SK-N-SH (cell line): ENCODE data around the gene CACNA1H. TPM values are rescaled to one million over a fixed set of nuclear protein-coding genes. Genes with fewer than 3 reads are reported as not detected.

ENCODE experiments used
- CTCF ChIA-PET: fragments of 300-600, 350-600 bp; formaldehyde crosslinking; extraction: SDS; loops from one replicate; lab custom pipeline; 2021; lab: Yijun Ruan, JAX
- POLR2A ChIA-PET: fragments of 350-600 bp; sonication (Branson Sonifier 250); formaldehyde crosslinking; extraction: SDS; loops from one replicate; lab custom pipeline; 2020; ENCODE audit warnings: antibody characterized with exemption, inconsistent platforms; lab: Yijun Ruan, JAX
- DNase-seq: peaks from one replicate; pipeline ENCODE4 v3.0.0; 2012
- H2AFZ ChIP-seq: fragments of 200-600 bp; sonication (generic); 2 replicates; pipeline ENCODE4 v1.8.1; 2016; ENCODE audit warnings: antibody characterized with exemption, mild to moderate bottlenecking, low read depth
- H3F3A ChIP-seq: fragments of 200-600 bp; sonication (generic); replicated peaks from 2 replicates; pipeline ENCODE3; 2016; ENCODE audit warnings: antibody characterized with exemption, mild to moderate bottlenecking; ENCODE audit not compliant: insufficient read depth
- H3K27ac ChIP-seq, 2 experiments: fragments of 200-500 bp in 1 of 2; fragments of 200-600 bp in 1 of 2; sonication (Bioruptor generic) in 1 of 2; sonication (generic), shearing (Covaris generic) in 1 of 2; 2 replicates each; pipeline versions ENCODE4 v1.5.1 to v1.6.1; 2014 to 2016; ENCODE audit warnings: low read depth in 2 of 2, inconsistent platforms in 1 of 2, low read length in 1 of 2, mild to moderate bottlenecking in 1 of 2, mixed read lengths in 1 of 2
- H3K27me3 ChIP-seq: fragments of 200-600 bp; sonication (generic), shearing (Covaris generic); 2 replicates; pipeline ENCODE4 v1.6.1; 2016; ENCODE audit warnings: mixed run types; ENCODE audit not compliant: insufficient read depth
- H3K36me3 ChIP-seq, 2 experiments: fragments of 200-500 bp in 1 of 2; fragments of 200-600 bp in 1 of 2; sonication (Bioruptor generic) in 1 of 2; sonication (generic) in 1 of 2; replicated peaks in 1 of 2; 2 replicates each; pipeline versions ENCODE3 to v1.5.1; 2014 to 2016; ENCODE audit warnings: low read length in 1 of 2, mild to moderate bottlenecking in 1 of 2; ENCODE audit not compliant: insufficient read depth in 2 of 2, control insufficient read depth in 1 of 2
- H3K4me1 ChIP-seq, 2 experiments: fragments of 200-500 bp in 1 of 2; fragments of 200-600 bp in 1 of 2; sonication (Bioruptor generic) in 1 of 2; sonication (generic), shearing (Covaris generic) in 1 of 2; 2 replicates each; pipeline versions ENCODE4 v1.5.1 to v1.6.1; 2014 to 2016; ENCODE audit warnings: low read depth in 1 of 2, low read length in 1 of 2, mixed run types in 1 of 2; ENCODE audit not compliant: insufficient read depth in 2 of 2, control insufficient read depth in 1 of 2
- H3K4me2 ChIP-seq: fragments of 200-600 bp; sonication (generic), shearing (Covaris generic); 2 replicates; pipeline ENCODE4 v1.6.1; 2017; ENCODE audit warnings: mixed run types
- H3K4me3 ChIP-seq, 2 experiments: fragments of 200-500 bp in 1 of 2; fragments of 200-600 bp in 1 of 2; sonication (Bioruptor generic) in 1 of 2; sonication (generic), shearing (Covaris generic) in 1 of 2; 2 replicates each; pipeline versions ENCODE4 v1.5.1 to v1.8.1; 2014 to 2016; ENCODE audit warnings: low read depth in 2 of 2, inconsistent platforms in 1 of 2, low read length in 1 of 2, mild to moderate bottlenecking in 1 of 2, mixed read lengths in 1 of 2, moderate library complexity in 1 of 2
- H3K79me2 ChIP-seq: fragments of 200-600 bp; sonication (generic); 2 replicates; pipeline ENCODE4 v1.8.1; 2017; ENCODE audit warnings: mild to moderate bottlenecking; ENCODE audit not compliant: insufficient read depth
- H3K9ac ChIP-seq: fragments of 200-600 bp; sonication (generic); 2 replicates; pipeline ENCODE4 v1.6.1; 2017; ENCODE audit warnings: mixed run types
- H3K9me2 ChIP-seq: fragments of 200-600 bp; sonication (generic); 2 replicates; pipeline ENCODE4 v1.6.1; 2017; ENCODE audit warnings: mixed run types
- H3K9me3 ChIP-seq: fragments of 200-600 bp; sonication (generic); 2 replicates; pipeline ENCODE4 v1.6.1; 2017; ENCODE audit warnings: mixed run types, mild to moderate bottlenecking, moderate library complexity
- H4K20me1 ChIP-seq: fragments of 200-600 bp; sonication (generic); 2 replicates; pipeline ENCODE4 v1.6.1; 2017; ENCODE audit warnings: mild to moderate bottlenecking, mixed run types; ENCODE audit not compliant: insufficient read depth
- CHD2 ChIP-seq: fragments of 150-350 bp; IDR thresholded peaks from 2 replicates; pipeline ENCODE4 v1.6.1; 2018; ENCODE audit warnings: low read length; ENCODE audit not compliant: partially characterized antibody
- ELF1 ChIP-seq: IDR thresholded peaks from 2 replicates; pipeline ENCODE4 v1.4.0; 2012
- EP300 ChIP-seq, 2 experiments: IDR thresholded peaks; 2 replicates each; pipeline versions ENCODE4 v1.4.0 to v1.6.1; 2012; ENCODE audit warnings: borderline replicate concordance in 1 of 2, low read depth in 1 of 2, low read length in 1 of 2
- EZH2phosphoT487 ChIP-seq: fragments of 200-600 bp; sonication (generic); IDR thresholded peaks from 2 replicates; pipeline ENCODE4 v1.6.1; 2017; ENCODE audit warnings: low read depth, mixed run types, mild to moderate bottlenecking, antibody characterized with exemption, moderate library complexity, borderline replicate concordance
- FOXJ3 ChIP-seq: sonication (generic); formaldehyde crosslinking; IDR thresholded peaks from 2 replicates; pipeline ENCODE4 v1.5.1; 2020; ENCODE audit warnings: mild to moderate bottlenecking, missing genetic modification reagents
- GATA2 ChIP-seq: sonication (generic); formaldehyde crosslinking; IDR thresholded peaks from 2 replicates; pipeline ENCODE4 v1.5.0; 2020; ENCODE audit warnings: mild to moderate bottlenecking, missing genetic modification reagents
- MEF2A ChIP-seq: IDR thresholded peaks from 2 replicates; pipeline ENCODE4 v1.4.0; 2012; ENCODE audit warnings: low read depth, borderline replicate concordance
- MXI1 ChIP-seq: IDR thresholded peaks from 2 replicates; pipeline ENCODE4 v1.6.1; 2012; ENCODE audit warnings: mild to moderate bottlenecking, low read depth, low read length, improper control_type of control experiment
- NFIC ChIP-seq: IDR thresholded peaks from 2 replicates; pipeline ENCODE4 v1.4.0; 2012; ENCODE audit warnings: borderline replicate concordance
- RAD21 ChIP-seq: IDR thresholded peaks from 2 replicates; pipeline ENCODE4 v1.6.1; 2012; ENCODE audit warnings: mild to moderate bottlenecking, low read length
- RCOR1 ChIP-seq: fragments of 150-350 bp; IDR thresholded peaks from 2 replicates; pipeline ENCODE4 v1.6.1; 2017; ENCODE audit warnings: antibody characterized with exemption, low read length
- RXRA ChIP-seq: IDR thresholded peaks from 2 replicates; pipeline ENCODE4 v1.4.0; 2012; ENCODE audit warnings: low read depth, mild to moderate bottlenecking, borderline replicate concordance
- SIN3A ChIP-seq: IDR thresholded peaks from 2 replicates; pipeline ENCODE4 v1.6.1; 2012; ENCODE audit warnings: low read depth, mild to moderate bottlenecking, low read length, moderate library complexity, borderline replicate concordance
- SMC3 ChIP-seq: IDR thresholded peaks from 2 replicates; pipeline ENCODE4 v1.6.1; 2012; ENCODE audit warnings: low read depth, low read length, improper control_type of control experiment
- TAF1 ChIP-seq: IDR thresholded peaks from 2 replicates; pipeline ENCODE4 v1.6.1; 2012; ENCODE audit warnings: low read depth, mild to moderate bottlenecking, low read length, moderate library complexity, borderline replicate concordance
- WGBS: methylation state at CpG from one replicate; pipeline ENCODE4 v1.1.6; 2017; ENCODE audit warnings: low lambda C conversion rate; 5-methylcytosine and 5-hydroxymethylcytosine counted together
- polyA plus RNA-seq, 3 experiments: library from polyadenylated mRNA; depleted of rRNA; stranded (reverse); fragments of >200 nt; gene quantifications; 2 replicates each; pipeline ENCODE4 v1.2.3, GENCODE V29; 2012
- TF ChIP-seq, protein P1 (sequence below): IDR thresholded peaks from 2 replicates; pipeline ENCODE4 v1.4.0; 2012; ENCODE audit warnings: low read depth, borderline replicate concordance

CACNA1H gene
- polyA plus RNA-seq, 1 of the 3 experiments (the other 2 are of a cell fraction): not detected

DNA sequence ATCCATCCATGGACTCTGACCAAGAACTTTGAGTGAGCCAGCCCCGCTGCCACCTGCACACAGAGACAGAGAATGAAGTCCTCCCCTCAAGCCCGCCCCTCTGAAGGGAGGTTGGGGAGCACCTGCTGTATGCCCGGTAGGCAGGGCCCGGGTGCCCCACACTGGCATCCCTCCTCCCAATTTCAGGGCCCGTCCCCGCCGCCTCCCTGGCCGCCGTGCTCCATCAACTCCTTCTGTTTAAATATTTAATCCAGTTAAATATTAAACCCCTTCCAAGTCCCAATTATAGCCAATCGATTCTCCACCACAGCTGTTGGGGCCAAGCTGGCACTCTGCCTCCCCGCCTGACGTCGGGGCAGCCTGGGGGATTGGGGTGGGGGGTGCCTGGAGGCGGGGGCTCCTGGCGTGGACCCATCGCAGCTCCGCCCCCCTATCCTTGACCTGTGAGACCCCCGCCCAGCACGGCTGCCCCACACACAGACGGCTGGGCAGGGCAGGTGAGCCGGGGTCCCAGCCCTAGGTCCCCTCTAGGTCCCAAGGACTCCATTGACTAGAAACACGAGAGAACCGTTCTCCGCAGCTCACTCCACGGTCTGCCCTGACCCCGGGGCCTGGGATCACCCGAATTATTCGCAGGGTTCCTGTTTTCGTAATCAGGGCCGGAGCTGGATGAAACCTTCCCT is 18.0 kb upstream of the CACNA1H start:
- no peaks in the 10 kb centered on the region for H4K20me1 ChIP-seq
- no peaks in the 10 kb centered on the region for H3K36me3 ChIP-seq
- CTCF ChIA-PET: interaction anchor here (0.7 kb wide), 1 partner anchor 9 kb away, joined by 3 read pairs; no protein-coding TSS in a partner anchor
- no peaks in the 10 kb centered on the region for H3K9me3 ChIP-seq
- no peak overlapping the region for H2AFZ ChIP-seq
- peaks cover 64% of the 10 kb centered on the region for H3K27me3 ChIP-seq
- no peak overlapping the region for H3K4me3 ChIP-seq
- H3K4me1 ChIP-seq: no peaks in the 10 kb centered on the region
- no peak overlapping the region for H3K27ac ChIP-seq
- no peak for TF ChIP-seq GATA2 (CRISPR knock-in tag)
- TF ChIP-seq SMC3: no peak
- no peak for TF ChIP-seq ELF1
- no peak for TF ChIP-seq EZH2phosphoT487
- TF ChIP-seq, all 33 proteins: peak for 0
- Histone ChIP-seq H3K4me2 (no peak overlapping the region), H3K9me2 (no peaks in the 10 kb centered on the region), H3K79me2 (no peaks in the 10 kb centered on the region), H3F3A (no peaks in the 10 kb centered on the region), H3K9ac (no peak overlapping the region)
- WGBS: 21% methylated on average over 16 of the region's 30 CpGs
- no peak for DNase-seq
- POLR2A ChIA-PET: no interaction called here

DNA sequence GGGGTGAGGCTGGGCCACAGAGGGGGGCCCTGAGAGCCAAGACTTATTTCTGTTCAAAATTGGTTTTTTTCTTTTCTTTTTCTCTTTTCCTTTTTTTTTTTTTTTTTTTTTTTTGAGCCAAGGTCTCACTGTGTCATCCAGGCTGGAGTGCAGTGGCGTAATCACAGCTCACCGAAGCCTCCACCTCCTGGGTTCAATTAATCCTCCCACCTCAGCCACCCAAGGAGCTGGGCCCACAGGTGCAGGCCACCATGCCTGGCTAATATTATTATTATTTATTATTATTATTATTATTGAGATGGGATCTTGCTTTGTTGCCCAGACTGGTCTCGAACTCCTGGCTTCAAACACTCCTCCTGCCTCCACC is 17.5 kb upstream of the CACNA1H start:
- H3K4me1 ChIP-seq: no peaks in the 10 kb centered on the region
- no peaks in the 10 kb centered on the region for H3K9me2 ChIP-seq
- POLR2A ChIA-PET: no interaction called here
- TF ChIP-seq RCOR1 (no peak), MEF2A (no peak), RXRA (no peak), RAD21 (no peak), CHD2 (no peak), NFIC (no peak), EP300 (IDR thresholded peaks at IDR 0.05; ENCODE audit: borderline replicate concordance in 1 of 2, low read depth in 1 of 2, low read length in 1 of 2) (no peak), FOXJ3 (no peak), TAF1 (no peak), SIN3A (no peak), SMC3 (no peak), MXI1 (no peak)
- TF ChIP-seq, protein P1, sequence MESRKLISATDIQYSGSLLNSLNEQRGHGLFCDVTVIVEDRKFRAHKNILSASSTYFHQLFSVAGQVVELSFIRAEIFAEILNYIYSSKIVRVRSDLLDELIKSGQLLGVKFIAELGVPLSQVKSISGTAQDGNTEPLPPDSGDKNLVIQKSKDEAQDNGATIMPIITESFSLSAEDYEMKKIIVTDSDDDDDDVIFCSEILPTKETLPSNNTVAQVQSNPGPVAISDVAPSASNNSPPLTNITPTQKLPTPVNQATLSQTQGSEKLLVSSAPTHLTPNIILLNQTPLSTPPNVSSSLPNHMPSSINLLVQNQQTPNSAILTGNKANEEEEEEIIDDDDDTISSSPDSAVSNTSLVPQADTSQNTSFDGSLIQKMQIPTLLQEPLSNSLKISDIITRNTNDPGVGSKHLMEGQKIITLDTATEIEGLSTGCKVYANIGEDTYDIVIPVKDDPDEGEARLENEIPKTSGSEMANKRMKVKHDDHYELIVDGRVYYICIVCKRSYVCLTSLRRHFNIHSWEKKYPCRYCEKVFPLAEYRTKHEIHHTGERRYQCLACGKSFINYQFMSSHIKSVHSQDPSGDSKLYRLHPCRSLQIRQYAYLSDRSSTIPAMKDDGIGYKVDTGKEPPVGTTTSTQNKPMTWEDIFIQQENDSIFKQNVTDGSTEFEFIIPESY: no peak
- no peak overlapping the region for H3K27ac ChIP-seq
- peaks cover 69% of the 10 kb centered on the region for H3K27me3 ChIP-seq
- H2AFZ ChIP-seq: no peak overlapping the region
- CTCF ChIA-PET: interaction anchor here (0.7 kb wide), 1 partner anchor 10 kb away, joined by 3 read pairs; no protein-coding TSS in a partner anchor
- H3K79me2 ChIP-seq: no peaks in the 10 kb centered on the region
- H3K4me3 ChIP-seq: no peak overlapping the region
- no peak for DNase-seq
- H3F3A ChIP-seq: no peaks in the 10 kb centered on the region
- 45% methylated on average over 3 of the region's 3 CpGs for WGBS
- H3K4me2 ChIP-seq: no peak overlapping the region
- no peak overlapping the region for H3K9ac ChIP-seq
- H4K20me1 ChIP-seq: no peaks in the 10 kb centered on the region
- no peaks in the 10 kb centered on the region for H3K9me3 ChIP-seq
- no peaks in the 10 kb centered on the region for H3K36me3 ChIP-seq
